ENCODE data around the gene RGPD8.

GRCh38 chr2:112335600-112335999 lies 97.8 kb downstream of the RGPD8 start:
- TF ChIP-seq POLR2A (IDR thresholded peaks at IDR 0.05) (no peak), CTCF (IDR thresholded peaks at IDR 0.05 in 4 of 5, conservative IDR thresholded peaks at IDR 0.05 in 1 of 5) (no peak)
